HUDEP-2 (cell line): ENCODE results near the gene FAM83F.
"Not testable (repeated sequence)": the region's sequence is repeated elsewhere in the genome, so short reads cannot be mapped to it uniquely, and the experiment has no call there.

Source experiments
- DNase-seq, 76 experiments: peaks; one replicate each; lab custom pipeline; 2025; ENCODE audit not compliant: unreplicated experiment in 76 of 76; lab: John Stamatoyannopoulos, UW

FAM83F gene

GRCh38 chr22:40009951-40010671 is 15.4 kb downstream of the FAM83F start:
- no peak for DNase-seq

- no peak for DNase-seq
Measured at GRCh38 chr22:40010746-40011145, 16.0 kb downstream of the FAM83F start.

DNA sequence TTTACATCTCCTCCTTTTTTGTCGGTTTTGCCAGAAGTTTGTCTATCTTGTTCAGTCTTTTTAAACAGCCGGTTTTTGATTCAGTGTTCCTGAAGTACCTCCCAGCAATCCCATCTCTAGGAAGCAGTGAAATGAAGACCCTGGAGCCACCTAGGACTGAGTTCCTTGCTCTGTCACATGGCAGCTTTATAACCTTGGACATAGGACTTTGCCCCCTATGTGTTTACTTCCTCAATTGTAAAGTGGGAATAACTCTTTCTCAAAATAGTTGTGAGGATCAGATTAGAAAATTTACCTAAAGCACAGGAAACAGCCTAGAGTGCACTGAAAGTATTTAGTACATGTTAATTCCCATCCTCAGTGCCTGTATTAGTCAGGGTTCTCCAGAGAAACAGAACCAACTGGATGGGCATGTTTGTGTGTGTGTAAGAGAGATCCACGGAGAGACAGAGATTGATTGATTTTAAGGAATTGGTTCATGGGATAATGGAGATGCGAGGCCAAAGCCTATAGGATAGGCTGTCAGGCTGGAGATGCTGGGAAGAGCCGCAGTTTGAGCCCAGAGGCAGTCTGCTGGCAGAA is 20.0 kb downstream of the FAM83F start:
- no peak for DNase-seq

DNA sequence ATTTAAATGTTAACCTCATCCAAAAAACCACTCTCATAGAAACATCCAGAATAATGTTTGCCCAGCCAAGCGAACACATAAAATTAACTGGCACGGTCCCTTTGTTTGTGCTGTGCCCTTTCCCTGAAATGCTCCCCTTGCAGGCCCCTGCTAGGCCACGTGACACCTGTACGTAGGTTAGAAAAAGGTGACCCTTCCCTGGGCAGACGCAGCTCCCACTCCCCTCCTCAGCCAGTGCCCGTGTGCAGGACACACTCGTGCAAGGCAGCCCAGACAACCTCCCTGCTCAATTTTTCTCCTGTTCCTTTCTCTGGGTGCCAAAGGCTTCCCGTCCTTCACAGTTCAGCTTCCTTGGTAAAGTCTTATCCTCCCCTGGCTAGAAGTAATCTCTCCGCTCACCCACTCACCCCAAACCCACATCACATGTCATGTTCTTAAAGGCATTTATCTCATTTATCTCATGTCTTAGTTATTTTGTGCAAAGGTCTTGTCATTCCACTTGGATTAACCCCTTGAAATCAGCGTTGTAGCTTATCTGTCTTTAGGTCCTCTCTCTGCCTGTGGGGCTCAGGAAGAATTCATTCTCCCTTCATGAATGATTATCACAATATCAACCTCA is 20.7 kb downstream of the FAM83F start:
- peak in 17 of 76 experiments; percentile 12 to 48 (median 28) for DNase-seq

DNA sequence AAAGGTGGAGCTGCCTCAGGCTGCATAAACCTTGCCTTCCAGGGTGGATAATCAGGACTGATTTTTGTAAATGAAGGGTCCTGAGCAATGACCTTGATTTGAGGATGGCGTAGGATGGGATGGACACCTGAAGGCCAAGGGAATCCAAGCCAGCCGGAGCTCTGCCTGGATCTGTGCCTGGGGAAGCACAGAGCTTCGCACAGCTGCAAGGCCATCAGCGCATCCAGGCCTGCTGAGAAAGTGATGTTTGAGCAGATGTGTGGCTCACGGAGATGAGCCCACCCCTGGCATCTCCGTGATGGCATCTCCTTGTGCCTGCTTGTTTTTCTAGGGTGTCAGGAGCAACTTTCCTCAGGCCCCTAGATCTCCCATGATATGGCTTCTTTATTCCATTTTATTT is 23.3 kb downstream of the FAM83F start:
- DNase-seq, result no peak

GRCh38 chr22:40019100-40019499 is 24.3 kb downstream of the FAM83F start:
- no peak for DNase-seq

DNA sequence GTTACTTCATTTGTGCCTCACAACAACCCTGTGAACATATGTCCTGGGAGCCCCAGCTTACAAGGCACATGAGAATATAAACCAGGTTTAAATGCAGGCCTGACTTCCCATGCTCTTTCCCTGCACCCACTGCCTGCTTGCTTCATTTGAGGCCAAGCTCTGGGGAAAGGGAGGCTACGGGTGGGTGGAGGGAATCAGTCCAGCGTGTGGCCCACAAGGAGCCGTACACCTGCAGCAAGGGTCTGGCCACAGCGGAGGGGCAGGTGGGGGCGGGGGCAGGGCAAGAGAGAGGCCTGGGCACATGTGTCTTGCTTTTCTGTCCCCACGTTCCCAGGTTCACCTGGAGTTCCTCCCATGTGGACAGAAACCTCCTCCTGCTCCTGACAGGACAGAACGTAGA is 26.2 kb downstream of the FAM83F start:
- no peak for DNase-seq

GRCh38 chr22:40021401-40022000 is 26.7 kb downstream of the FAM83F start:
- DNase-seq, result no peak

DNA sequence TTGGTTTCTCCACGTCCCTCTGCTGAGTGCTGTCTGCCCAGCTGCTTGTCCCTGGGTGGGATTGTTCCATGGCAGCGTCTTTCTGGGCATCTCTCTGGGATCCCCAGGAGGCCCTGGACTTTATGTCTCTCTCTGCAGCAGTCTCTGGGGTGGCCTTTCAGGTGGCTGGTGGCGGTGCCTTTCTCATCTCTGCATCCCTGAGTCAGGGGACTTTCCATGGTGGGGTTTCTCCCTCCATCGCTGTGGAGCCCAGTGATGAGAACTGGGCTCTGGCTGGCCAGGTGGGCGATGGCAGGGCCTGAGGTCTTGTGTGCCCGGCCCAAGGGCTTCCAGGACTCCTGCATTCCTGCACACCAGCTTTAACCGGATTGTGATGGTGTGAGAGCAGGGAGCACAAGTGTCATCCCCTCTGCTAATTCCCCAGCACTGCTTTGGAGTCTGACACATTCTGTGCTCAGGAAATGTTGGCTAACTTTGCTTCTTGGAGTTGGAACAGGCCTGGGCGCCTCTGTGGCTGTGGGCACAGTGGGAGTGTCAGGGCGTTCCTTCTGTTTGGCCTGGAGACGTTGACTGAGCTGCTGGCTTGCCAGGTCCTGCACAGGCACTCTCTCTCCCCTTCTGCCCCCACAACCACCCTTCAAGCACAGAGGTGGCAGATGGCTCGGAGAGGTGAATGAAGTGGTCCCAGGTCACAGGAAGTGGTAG is 27.9 kb downstream of the FAM83F start:
- peak in 42 of 76 experiments; percentile 9 to 64 (median 38) for DNase-seq

GRCh38 chr22:40023341-40023841 is 28.6 kb downstream of the FAM83F start:
- no peak for DNase-seq

DNA sequence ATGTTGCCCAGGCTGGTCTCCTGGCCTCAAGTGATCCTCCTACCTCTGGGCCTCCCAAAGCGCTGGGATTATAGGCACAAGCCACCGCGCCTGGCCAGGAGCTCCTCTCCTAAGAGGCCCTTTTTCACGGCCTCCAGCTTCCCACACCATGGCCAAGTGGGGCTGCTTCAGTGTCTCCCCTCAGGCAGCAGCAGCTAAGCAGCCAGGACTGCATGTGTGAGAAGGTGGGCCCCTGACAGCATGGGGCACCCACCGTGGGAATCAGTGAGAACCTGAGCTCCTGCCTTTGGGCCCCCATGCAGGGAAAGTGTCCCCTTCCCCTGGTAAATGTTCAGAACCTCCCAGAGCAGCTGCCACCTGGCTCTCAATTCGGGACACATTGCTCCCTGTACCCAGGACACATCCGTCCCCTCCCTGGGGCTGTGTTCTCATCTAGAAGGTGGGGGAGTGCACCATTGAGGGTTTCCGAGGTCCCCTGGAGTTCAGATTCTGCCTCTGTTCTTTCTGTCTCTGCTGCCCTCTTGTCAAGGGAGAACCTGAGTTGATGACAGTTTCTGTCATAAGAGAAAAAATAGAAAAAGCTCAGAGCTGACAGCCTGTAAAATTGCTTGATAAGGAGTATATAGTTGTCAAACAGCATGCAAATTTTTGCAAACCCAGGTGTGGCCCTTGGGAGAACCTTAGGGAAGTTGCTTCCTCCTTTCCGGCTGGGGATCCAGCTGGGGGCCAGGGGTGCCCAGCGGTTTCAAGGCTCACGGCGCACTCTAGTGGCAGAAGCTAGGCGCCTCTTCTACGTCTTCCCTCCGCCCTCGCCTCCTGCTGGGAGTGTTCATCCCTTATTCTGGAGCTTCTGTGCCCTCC is 29.7 kb downstream of the FAM83F start:
- peak in 42 of 76 experiments; percentile 10 to 64 (median 44) for DNase-seq

DNA sequence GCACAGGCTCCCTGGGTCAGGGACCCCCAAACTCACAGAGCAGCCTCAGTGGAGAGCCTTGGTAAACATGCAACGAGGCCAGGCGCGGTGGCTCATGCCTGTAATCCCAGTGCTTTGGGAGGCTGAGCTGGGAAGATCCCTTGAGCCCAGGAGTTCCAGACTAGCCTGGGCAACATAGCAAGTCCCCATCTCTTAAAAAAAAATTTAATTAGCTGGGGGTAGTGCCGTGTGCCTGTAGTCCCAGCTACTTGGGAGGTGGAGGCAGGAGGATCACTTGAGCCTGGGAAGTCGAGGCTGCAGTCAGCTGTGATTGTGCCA is 30.3 kb downstream of the FAM83F start:
- not testable (repeated sequence) for DNase-seq

GRCh38 chr22:40025856-40026255 is 31.1 kb downstream of the FAM83F start:
- DNase-seq, result no peak

GRCh38 chr22:40026641-40027040 is 31.9 kb downstream of the FAM83F start:
- DNase-seq, result no peak

DNA sequence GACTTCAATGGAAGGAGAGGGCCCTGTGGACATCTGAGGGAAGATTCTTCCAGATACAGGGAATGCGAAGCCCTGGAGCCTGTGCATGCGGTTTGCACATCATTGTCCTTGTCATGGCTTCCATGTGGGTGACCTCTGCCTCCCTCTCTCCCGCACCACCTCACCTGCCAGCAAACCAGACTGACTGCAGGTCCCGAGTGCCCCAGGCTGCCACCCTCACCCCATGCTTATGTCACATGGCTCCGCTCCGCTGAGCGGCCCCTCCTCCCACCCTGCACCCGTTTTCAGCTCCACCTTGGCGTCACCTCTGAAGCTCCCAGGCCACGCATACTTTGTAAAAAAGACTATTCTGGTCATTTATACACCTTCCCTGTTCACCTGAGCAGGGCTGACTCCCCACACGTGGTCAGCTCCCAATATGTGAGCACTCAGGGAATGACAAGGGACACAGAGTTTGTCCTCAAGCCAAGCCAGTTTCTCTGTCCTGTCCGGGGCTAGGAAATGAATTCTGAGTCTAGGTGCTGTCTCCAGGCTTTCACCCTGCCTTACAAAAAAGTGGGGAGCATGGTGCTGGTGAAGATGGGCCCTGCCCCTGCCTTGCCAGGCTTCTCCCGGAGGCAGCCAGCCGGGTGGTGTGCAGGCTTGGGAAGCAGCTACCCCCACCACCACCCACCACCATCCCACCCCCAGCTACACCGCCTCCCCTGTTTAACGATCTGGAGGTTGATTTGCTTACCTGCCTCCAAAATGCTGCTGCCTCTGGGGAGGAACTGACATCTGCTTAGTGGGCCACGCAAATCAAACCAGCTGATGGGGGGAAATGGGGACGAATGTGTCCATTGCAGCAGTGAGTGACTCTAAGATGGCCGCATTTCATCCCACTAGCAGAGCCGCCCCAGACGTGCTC is 32.7 kb downstream of the FAM83F start:
- no peak for DNase-seq

- DNase-seq, result no peak
Measured at GRCh38 chr22:40028098-40028425, 33.3 kb downstream of the FAM83F start.

DNA sequence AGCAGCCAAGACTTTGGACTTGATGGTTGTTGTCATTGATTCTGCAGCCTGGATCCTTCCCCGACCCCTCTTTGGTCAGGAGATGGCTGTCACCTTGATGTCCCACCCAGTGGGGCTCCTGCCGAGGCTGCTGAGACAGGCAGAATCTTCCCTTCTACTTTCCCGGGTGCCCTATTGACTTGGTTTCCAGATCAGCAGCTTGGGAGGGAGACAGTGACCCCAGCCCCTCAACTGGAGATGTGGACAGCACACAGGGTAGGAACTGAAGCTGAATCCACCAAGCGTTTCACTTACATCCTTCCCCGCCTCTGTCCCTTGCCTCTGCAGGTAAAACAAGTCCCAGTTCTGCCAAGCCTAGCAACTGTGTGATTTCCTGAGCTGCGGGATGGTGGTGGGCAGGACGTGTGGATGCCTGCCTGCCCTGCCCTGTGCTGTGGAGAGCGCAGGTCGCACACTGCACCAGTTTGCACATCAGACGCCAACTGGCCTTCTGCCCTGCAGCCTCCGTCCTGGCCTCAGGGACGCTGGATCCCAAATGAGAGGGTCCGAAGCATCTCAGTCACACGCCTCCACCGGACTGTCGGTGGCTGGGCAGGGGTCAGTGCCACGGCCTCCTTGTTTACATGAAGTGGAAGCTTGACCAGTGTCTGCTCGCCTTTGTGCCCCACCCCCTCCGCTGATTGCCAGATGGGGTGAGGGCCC is 34.6 kb downstream of the FAM83F start:
- DNase-seq, result no peak

GRCh38 chr22:40030026-40030757 is 35.4 kb downstream of the FAM83F start:
- DNase-seq, result no peak
